Hematopoietic multipotent progenitor cell treated with erythropoietin and hydrocortisone succinate and interleukin-3 and kit ligand, for 4 days (in vitro differentiated cells): ENCODE data around the gene SPOCK1.

Experiments
- DNase-seq: peaks from one replicate; pipeline ENCODE4 v3.0.0-alpha.2; 2015

The SPOCK1 gene

DNA sequence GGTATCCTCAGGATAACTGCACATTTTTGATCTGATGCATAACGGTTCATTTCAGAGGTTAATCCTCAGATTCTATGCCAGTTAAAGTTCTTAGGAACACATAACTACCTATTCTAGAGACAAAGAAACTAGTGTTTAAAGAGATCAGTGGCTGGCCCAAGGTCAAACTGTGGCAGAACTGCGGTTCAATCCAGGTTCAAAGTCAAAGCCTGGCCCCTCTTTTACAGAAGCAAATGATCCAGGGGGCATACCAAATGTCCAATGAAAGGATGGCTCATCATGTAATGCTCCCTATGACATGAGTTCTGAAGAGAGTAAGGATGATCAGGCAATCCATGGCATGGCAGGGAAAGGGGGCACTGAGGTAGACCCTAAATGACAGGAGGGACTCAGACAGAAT is 283.3 kb downstream of the SPOCK1 start:
- DNase-seq, result no peak

DNA sequence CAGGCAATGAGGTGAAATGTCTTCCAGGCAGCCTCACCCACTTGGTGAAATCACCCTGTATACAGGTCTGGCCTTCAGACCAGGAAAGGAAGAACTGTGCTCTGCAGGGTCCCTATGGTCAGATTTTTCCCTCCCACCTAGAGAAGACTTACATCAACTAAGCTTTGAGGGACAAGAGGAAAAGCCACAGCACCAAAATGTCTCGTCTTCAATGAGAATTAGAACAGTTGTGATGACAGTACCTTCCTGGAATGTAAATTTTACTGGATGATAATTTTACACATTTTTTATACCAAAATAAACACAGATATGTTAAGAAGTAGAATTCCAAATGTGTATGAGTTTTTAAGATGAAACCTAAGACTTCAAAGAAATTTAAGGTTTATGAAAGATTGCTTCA is 283.9 kb downstream of the SPOCK1 start:
- DNase-seq, result no peak

- no peak for DNase-seq
These were observed 284.5 kb downstream of the SPOCK1 start for GRCh38 chr5:137214446-137215189.

DNA sequence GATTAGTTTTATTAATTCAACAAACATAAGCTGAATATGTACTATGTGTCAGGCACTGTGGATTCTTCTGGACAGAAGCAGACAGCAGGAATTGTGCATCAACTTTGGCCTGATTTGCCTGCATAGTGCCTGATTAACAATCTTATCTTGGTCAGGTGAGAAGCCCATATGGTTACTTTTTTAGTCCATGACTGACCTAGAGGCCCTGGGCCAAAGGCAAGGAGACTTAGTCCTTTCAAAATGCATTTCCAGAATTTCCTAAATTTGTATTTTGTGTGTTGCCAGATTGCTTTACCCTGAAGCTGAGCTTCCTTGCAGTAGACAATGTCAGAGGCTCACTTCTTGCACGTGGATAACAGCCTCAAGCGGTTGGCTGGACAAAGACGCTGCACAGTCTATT is 286.7 kb downstream of the SPOCK1 start:
- no peak for DNase-seq

DNA sequence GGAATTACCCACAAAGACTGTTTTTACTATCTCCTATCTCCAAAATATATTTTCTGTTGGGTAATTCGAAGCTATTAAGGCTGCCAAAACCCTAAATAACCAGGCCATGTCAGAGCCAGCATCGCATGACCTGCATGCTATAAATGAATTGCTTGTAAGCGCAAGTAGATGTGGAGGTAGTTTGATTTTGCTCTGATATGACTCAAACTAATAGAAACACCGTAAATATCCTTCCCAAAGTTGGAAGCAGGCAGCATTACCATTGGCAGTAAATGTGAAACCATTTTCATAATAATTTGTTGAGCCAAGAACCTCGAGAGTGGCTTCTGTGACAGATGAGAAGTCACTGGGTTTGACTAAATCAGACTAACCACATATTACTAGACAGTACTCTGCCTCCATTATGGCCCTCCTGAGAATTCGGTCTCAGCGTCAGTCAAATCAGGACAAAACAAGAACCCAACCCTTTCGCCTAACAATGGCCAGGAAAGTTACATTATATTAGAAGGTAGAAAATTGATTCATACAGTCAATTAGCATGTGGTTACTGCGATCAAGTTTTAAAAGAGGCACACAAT is 289.8 kb downstream of the SPOCK1 start:
- DNase-seq, result no peak

GRCh38 chr5:137207023-137207760 is 291.9 kb downstream of the SPOCK1 start:
- no peak for DNase-seq

- no peak for DNase-seq
These were observed 293.0 kb downstream of the SPOCK1 start for GRCh38 chr5:137206030-137206715.

- DNase-seq, result no peak
These were observed 293.7 kb downstream of the SPOCK1 start for GRCh38 chr5:137205231-137206027.

DNA sequence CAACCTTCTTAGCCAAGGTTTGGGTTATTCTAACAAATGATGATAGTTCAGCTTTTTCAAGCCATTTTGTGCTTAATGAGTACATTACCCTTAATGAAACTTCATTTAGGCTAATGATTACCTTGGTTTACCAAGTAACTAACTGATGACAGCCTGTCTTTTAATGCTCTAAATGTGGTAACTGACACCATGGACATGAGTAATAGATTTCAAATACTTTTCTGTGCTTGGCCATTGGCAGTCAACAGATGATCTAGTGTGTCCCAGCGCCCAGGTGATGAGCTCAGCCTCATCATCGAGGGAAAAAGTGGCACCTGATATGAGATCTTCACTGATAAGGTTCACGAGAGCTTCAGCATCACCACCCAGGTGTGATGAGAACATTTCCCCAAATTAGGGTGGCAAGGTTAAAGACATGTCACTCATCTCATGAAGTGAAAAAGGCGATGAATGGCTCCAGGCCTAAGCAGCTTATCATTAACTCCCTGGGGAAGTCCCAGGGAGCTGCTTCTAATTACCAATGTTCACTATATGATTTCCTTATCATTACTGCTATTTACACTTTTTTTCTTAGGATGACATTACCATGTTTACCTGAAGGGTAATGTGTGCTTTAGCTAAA is 296.0 kb downstream of the SPOCK1 start:
- no peak for DNase-seq

DNA sequence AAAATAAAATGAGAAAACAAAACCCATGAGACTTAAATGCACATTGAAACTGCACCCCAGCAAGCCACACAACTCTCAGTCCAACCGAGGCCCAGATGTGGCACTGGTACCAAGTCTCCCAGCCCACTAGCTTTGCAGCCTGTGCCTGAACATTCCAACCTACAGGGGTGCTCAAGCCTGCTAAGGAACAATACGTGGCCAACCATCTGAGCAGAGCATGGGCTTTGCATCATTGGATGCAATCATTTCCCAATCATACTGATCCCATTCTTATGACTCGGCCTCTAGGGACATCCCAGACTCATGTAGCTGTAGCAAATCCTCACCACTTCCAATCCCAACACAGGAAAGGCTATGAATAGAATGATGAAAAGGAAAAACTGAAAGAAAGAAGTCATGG is 297.2 kb downstream of the SPOCK1 start:
- no peak for DNase-seq

- no peak for DNase-seq
These were observed 298.0 kb downstream of the SPOCK1 start for GRCh38 chr5:137200906-137201700.

DNA sequence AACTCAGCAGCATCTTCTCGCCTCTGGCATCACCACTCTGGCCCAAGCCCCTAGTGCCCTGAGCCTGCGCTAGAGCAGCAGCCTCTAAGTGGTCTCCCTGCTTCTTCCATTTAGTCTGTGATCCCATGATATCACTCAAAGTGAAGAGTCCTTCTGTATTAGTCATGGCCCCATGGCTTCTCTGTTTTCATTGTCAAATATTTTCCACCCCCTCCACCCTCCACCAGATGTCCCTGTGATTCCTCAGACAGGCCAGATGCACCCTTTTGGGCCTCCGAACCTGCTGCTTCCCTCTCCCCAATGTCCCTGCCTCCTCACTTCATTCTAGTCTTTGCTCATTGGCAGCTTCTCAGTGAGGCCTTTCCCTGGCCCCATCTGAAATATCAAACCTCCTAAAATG is 299.2 kb downstream of the SPOCK1 start:
- DNase-seq, result no peak

DNA sequence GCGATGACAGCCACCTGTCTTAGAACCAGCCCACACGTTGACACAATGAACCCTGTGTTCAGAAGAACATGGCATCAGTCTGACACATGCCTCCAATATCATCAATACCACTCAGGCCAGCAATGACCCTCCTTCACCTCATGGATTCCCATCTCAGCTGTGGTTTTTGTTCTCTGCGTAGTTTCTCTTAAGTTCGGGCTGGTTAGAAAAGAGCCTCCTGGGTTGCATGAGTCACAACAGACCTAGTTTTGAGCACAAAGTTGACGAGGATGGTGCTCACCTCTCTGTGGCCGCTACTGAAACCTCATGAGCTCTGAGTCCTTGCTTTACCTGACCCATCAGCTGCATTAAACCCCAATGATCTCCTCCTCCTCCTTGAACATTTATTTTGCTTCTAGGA is 299.9 kb downstream of the SPOCK1 start:
- DNase-seq, result no peak

DNA sequence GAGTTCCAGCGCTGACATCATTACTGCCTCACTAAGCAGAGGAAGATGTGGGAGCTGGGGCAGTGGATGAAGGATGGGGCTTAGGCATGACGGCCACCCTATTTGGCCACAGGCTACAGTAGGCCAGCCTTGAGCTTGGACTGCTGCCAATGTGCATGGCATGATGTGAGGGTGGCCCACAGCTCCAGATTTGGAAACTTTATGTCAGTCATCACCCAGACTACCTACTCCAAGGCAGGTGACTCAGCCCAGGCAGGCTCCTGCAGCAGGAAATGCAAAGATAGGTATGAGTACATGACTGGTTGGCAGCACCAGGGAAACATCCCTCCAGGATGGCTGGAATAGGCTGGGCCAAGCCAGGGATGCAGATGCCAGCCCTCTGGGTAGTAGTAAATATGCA is 303.6 kb downstream of the SPOCK1 start:
- DNase-seq, result no peak

GRCh38 chr5:137194300-137194699 is 304.8 kb downstream of the SPOCK1 start:
- DNase-seq, result no peak

DNA sequence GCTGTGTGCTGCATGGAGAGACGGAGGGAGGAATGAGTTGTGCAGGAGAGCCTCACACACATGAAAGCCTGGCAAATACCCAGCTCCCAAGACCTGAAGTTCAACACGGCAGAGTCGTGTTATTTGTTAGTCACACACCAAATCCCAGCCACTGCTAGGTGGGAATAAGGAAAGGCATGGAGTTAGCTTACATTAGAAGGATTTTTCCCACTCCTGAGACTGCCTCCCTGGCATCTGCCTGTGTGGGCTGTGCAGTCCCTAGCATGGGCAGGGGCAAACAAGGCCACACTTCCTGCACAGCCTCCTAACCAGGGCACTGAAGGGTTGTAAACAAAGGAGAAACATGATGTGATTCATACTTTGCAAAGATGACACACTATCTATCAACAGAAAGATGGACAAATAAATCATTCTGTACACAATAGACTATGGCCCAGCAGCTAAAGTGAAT is 306.8 kb downstream of the SPOCK1 start:
- no peak for DNase-seq

DNA sequence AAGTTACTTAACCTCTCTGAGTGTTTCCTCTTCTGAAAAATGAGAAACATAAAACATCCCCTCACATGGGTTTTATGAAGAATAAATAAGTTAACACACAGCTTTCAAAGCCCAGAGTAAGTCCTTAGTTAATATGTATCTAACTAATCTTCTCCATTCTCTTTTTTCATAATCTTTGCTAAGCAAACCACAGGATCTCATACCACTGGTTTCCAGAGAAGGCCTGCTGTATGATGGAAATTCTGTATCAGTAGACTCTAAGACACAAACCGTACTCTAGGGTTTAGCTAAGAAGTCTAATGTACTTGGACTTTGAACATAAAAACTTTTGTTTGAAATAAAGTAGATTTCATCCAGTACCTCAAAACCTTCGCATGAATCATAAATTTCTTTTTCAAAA is 307.9 kb downstream of the SPOCK1 start:
- no peak for DNase-seq

GRCh38 chr5:137190441-137190840 is 308.7 kb downstream of the SPOCK1 start:
- DNase-seq, result no peak

DNA sequence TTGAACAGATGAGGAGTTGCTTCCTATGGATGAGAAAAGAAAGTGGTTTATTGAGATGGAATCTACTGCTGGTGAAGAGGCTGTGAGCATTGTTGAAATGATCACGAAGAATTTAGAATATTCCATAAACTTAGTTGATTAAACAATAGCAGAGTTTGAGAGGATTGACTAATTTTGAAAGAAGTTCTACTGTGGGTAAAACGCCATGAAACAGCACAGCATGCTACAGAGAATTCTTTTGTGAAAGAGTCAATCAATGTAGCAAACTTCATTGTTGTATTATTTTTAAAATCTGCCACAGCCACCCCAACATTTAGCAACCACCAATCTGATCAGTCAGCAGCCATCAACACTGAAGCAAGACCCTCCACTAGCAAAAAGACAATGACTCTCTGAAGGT is 309.1 kb downstream of the SPOCK1 start:
- no peak for DNase-seq

DNA sequence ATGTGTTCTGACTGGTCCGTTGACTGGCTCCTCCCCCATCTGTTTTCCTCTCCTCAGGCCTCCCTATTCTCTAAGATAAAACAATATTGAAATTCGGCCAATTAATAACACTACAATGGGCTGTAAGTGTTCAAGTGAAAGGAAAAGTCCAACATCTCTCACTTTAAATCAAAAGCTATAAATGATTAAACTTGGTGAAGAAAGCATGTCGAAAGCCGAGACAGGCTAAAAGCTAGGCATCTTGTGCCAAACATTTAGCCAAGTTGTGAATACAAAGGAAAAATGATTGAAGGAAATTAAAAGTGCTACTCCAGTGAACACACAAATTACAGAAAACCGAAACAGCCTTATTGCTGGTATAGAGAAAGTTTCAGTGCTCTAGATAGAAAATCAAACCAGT is 310.6 kb downstream of the SPOCK1 start:
- DNase-seq, result no peak

GRCh38 chr5:137186759-137187461 is 312.2 kb downstream of the SPOCK1 start:
- no peak for DNase-seq
